SU-DHL-6 (cell line): ENCODE results near the gene MLN.

Experiments used
- EZH2phosphoT487 ChIP-seq: fragments of 200-600 bp; sonication (generic), shearing (Covaris generic); conservative IDR thresholded peaks from 2 replicates; pipeline ENCODE4 v1.6.1; 2018; ENCODE audit warnings: mild to moderate bottlenecking, antibody characterized with exemption, low read length, moderate library complexity, mixed read lengths
- TF ChIP-seq, protein P1 (sequence below): fragments of 200-600 bp; sonication (generic); IDR thresholded peaks from one replicate; pipeline ENCODE4 v1.5.1; 2017; ENCODE audit warnings: antibody characterized with exemption, mild to moderate bottlenecking, low read length, moderate library complexity; ENCODE audit not compliant: insufficient read depth, poor library complexity, severe bottlenecking

DNA sequence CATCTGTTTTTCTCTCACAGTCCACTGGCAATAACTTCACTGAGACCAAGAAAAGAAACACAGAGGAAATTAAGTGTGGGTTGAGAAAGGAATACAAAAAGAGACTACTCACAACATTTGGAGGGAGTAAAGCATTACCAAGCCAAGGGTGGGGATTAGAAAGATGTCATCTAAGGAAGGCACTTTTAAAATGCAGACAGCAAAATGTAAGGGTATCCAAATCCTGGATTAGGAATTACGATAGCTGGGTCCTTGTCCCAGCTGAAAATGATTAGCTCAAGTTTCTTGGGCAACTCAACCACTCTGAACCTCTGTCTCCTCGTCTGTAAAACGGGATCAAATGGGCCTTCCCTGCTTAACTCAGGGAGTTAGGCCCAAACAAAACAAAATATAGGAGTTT is 17.1 kb downstream of the MLN start:
- TF ChIP-seq, protein P1, sequence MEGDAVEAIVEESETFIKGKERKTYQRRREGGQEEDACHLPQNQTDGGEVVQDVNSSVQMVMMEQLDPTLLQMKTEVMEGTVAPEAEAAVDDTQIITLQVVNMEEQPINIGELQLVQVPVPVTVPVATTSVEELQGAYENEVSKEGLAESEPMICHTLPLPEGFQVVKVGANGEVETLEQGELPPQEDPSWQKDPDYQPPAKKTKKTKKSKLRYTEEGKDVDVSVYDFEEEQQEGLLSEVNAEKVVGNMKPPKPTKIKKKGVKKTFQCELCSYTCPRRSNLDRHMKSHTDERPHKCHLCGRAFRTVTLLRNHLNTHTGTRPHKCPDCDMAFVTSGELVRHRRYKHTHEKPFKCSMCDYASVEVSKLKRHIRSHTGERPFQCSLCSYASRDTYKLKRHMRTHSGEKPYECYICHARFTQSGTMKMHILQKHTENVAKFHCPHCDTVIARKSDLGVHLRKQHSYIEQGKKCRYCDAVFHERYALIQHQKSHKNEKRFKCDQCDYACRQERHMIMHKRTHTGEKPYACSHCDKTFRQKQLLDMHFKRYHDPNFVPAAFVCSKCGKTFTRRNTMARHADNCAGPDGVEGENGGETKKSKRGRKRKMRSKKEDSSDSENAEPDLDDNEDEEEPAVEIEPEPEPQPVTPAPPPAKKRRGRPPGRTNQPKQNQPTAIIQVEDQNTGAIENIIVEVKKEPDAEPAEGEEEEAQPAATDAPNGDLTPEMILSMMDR: no peak
- no peak for TF ChIP-seq EZH2phosphoT487
